ENCODE measurements around the gene ZNF608.

DNA sequence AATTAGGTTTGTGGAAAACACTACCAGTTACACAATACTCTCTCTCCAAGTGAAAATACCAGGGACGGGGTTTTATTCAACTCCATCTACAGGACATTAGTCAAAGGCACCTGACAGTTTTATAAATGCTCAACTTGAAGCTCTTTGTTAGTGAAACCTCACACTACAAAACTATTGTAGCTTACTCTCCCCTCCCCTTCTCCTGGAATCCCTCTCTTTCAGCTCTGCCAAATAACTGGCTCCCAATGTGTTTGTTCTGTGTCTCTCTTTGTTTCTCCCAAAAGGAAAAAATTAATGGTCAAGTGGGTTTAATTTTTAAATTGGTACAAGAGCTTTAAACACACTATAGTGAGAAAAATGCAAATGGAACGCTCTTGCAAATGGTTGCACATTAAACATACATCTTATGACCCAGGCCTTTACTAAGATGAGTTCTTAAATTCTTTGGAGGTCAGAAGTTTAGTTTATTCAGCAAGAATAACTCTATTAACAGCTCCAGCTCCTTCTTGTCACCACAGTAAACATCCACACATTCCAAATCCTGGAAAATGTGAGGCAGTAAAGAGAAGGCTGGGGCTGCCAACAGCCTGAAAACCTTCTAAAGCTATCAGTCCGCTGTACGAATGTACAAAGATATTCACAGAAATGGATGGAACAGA is 48.4 kb downstream of the ZNF608 start:
- no peak for TF ChIP-seq POLR2AphosphoS5 (IDR thresholded peaks at IDR 0.05; ENCODE audit: low read depth, low read length)
- TF ChIP-seq, protein P1, sequence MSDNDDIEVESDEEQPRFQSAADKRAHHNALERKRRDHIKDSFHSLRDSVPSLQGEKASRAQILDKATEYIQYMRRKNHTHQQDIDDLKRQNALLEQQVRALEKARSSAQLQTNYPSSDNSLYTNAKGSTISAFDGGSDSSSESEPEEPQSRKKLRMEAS (IDR thresholded peaks at IDR 0.05) = no peak
- TF ChIP-seq, protein P2, sequence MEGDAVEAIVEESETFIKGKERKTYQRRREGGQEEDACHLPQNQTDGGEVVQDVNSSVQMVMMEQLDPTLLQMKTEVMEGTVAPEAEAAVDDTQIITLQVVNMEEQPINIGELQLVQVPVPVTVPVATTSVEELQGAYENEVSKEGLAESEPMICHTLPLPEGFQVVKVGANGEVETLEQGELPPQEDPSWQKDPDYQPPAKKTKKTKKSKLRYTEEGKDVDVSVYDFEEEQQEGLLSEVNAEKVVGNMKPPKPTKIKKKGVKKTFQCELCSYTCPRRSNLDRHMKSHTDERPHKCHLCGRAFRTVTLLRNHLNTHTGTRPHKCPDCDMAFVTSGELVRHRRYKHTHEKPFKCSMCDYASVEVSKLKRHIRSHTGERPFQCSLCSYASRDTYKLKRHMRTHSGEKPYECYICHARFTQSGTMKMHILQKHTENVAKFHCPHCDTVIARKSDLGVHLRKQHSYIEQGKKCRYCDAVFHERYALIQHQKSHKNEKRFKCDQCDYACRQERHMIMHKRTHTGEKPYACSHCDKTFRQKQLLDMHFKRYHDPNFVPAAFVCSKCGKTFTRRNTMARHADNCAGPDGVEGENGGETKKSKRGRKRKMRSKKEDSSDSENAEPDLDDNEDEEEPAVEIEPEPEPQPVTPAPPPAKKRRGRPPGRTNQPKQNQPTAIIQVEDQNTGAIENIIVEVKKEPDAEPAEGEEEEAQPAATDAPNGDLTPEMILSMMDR (IDR thresholded peaks at IDR 0.05 in 2 of 3, conservative IDR thresholded peaks at IDR 0.05 in 1 of 3; ENCODE audit: borderline replicate concordance in 1 of 3, insufficient read depth in 1 of 3, low read depth in 2 of 3, low read length in 2 of 3) = no peak
- no peak for TF ChIP-seq POLR2A (IDR thresholded peaks at IDR 0.05; ENCODE audit: borderline replicate concordance, extremely low read depth, insufficient read depth, insufficient read length)
- TF ChIP-seq YY1 (IDR thresholded peaks at IDR 0.05; ENCODE audit: extremely low read depth, insufficient replicate concordance, low read depth, low read length) = no peak
- TF ChIP-seq EZH2phosphoT487 (IDR thresholded peaks at IDR 0.05; ENCODE audit: borderline replicate concordance) = no peak
- TF ChIP-seq EZH2 (IDR thresholded peaks at IDR 0.05) = no peak

Measured in HCT116 (cell line).